ENCODE measurements around the gene RBBP9. TPM values are rescaled to one million over a fixed set of nuclear protein-coding genes. Genes with fewer than 3 reads are reported as not detected.

RBBP9 gene
- total RNA-seq, 1 experiment from 2014 or later, result 3.5 TPM

GRCh38 chr20:18541741-18542140, 44.7 kb upstream of the RBBP9 start:
- Mint-ChIP-seq H3K27ac (ENCODE audit: unreplicated experiment) (no peak overlapping the region), H3K27me3 (ENCODE audit: unreplicated experiment) (no peaks in the 10 kb centered on the region), H3K4me1 (ENCODE audit: low read depth, unreplicated experiment) (no peaks in the 10 kb centered on the region), H3K4me3 (ENCODE audit: low read depth, unreplicated experiment) (no peak overlapping the region), H3K9me3 (ENCODE audit: low read depth, unreplicated experiment) (no peaks in the 10 kb centered on the region), H3K36me3 (ENCODE audit: insufficient read depth, unreplicated experiment) (peaks cover 9% of the 10 kb centered on the region)
- BruUV-seq (replicated peaks), result no TSS peak
- TF ChIP-seq CTCF (IDR thresholded peaks at IDR 0.05; ENCODE audit: unreplicated experiment), result no peak
- DNase-seq, result no peak
- CTCF ChIA-PET, result no interaction called here
- intact Hi-C loops (cut with micrococcal nuclease; ENCODE audit: unreplicated experiment), result no loop called here

GRCh38 chr20:18537651-18538050, 40.6 kb upstream of the RBBP9 start:
- Mint-ChIP-seq H3K36me3 (ENCODE audit: insufficient read depth, unreplicated experiment) (peaks cover 5% of the 10 kb centered on the region), H3K4me1 (ENCODE audit: low read depth, unreplicated experiment) (no peaks in the 10 kb centered on the region), H3K27me3 (ENCODE audit: unreplicated experiment) (no peaks in the 10 kb centered on the region), H3K9me3 (ENCODE audit: low read depth, unreplicated experiment) (no peaks in the 10 kb centered on the region), H3K4me3 (ENCODE audit: low read depth, unreplicated experiment) (no peak overlapping the region), H3K27ac (ENCODE audit: unreplicated experiment) (no peak overlapping the region)
- intact Hi-C loops (cut with micrococcal nuclease; ENCODE audit: unreplicated experiment), result no loop called here
- BruUV-seq (replicated peaks), result no TSS peak
- TF ChIP-seq CTCF (IDR thresholded peaks at IDR 0.05; ENCODE audit: unreplicated experiment), result no peak
- no peak for DNase-seq
- CTCF ChIA-PET, result no interaction called here

GRCh38 chr20:18533978-18534644, 37.1 kb upstream of the RBBP9 start:
- Mint-ChIP-seq H3K9me3 (ENCODE audit: low read depth, unreplicated experiment) (no peaks in the 10 kb centered on the region), H3K4me1 (ENCODE audit: low read depth, unreplicated experiment) (no peaks in the 10 kb centered on the region), H3K4me3 (ENCODE audit: low read depth, unreplicated experiment) (no peak overlapping the region), H3K36me3 (ENCODE audit: insufficient read depth, unreplicated experiment) (peaks cover 4% of the 10 kb centered on the region), H3K27ac (ENCODE audit: unreplicated experiment) (no peak overlapping the region), H3K27me3 (ENCODE audit: unreplicated experiment) (no peaks in the 10 kb centered on the region)
- CTCF ChIA-PET, result interaction anchor here (0.7 kb wide), 1 partner anchor 9 kb away, joined by 3 read pairs; no protein-coding TSS in a partner anchor
- no peak for TF ChIP-seq CTCF (IDR thresholded peaks at IDR 0.05; ENCODE audit: unreplicated experiment)
- BruUV-seq (replicated peaks), result no TSS peak
- intact Hi-C loops (cut with micrococcal nuclease; ENCODE audit: unreplicated experiment), result no loop called here
- DNase-seq, result no peak

- Mint-ChIP-seq H3K4me1 (ENCODE audit: low read depth, unreplicated experiment) (no peaks in the 10 kb centered on the region), H3K36me3 (ENCODE audit: insufficient read depth, unreplicated experiment) (peaks cover 9% of the 10 kb centered on the region)
- BruUV-seq (replicated peaks), result no TSS peak
Observed at GRCh38 chr20:18533491-18533890, 36.5 kb upstream of the RBBP9 start.

More at GRCh38 chr20:18533491-18533890, 36.5 kb upstream of the RBBP9 start:
- no peak for TF ChIP-seq CTCF (IDR thresholded peaks at IDR 0.05; ENCODE audit: unreplicated experiment)
- no peak for DNase-seq
- intact Hi-C loops (cut with micrococcal nuclease; ENCODE audit: unreplicated experiment), result no loop called here
- Mint-ChIP-seq H3K27me3 (ENCODE audit: unreplicated experiment) (no peaks in the 10 kb centered on the region), H3K9me3 (ENCODE audit: low read depth, unreplicated experiment) (no peaks in the 10 kb centered on the region), H3K27ac (ENCODE audit: unreplicated experiment) (no peak overlapping the region), H3K4me3 (ENCODE audit: low read depth, unreplicated experiment) (no peak overlapping the region)
- CTCF ChIA-PET, result no interaction called here
